Measurements from ENCODE around the gene CD200R1L.

DNA sequence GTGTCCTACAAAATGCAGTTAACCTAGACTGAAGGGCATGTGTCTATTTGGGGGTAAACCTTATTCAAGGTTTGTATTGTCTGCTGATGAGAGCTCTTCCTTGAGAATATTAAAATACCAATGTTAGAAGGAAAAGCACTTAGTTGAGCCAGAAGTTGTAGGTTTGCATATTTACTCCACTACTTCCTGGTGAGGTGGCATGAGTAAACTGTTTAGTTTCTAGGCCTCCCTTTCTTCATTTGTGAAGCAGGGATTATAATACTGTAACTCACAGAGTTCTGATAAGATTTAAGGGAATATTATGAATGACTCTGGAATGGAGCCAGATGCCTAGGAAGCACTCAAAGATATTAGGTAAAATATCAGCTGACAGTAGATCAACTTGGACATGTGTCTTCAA lies 46.7 kb downstream of the CD200R1L start:
- TF ChIP-seq, protein P1, sequence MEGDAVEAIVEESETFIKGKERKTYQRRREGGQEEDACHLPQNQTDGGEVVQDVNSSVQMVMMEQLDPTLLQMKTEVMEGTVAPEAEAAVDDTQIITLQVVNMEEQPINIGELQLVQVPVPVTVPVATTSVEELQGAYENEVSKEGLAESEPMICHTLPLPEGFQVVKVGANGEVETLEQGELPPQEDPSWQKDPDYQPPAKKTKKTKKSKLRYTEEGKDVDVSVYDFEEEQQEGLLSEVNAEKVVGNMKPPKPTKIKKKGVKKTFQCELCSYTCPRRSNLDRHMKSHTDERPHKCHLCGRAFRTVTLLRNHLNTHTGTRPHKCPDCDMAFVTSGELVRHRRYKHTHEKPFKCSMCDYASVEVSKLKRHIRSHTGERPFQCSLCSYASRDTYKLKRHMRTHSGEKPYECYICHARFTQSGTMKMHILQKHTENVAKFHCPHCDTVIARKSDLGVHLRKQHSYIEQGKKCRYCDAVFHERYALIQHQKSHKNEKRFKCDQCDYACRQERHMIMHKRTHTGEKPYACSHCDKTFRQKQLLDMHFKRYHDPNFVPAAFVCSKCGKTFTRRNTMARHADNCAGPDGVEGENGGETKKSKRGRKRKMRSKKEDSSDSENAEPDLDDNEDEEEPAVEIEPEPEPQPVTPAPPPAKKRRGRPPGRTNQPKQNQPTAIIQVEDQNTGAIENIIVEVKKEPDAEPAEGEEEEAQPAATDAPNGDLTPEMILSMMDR (IDR thresholded peaks at IDR 0.05) = no peak
- no peak for TF ChIP-seq POLR2A (IDR thresholded peaks at IDR 0.05)

All from body of pancreas (tissue), 4 donors.